Fibroblast of lung (primary cell): ENCODE measurements around the gene SFTPB. TPM values are rescaled to one million over a fixed set of nuclear protein-coding genes. Genes with fewer than 3 reads are reported as not detected.

Experiments used
- DNase-seq, 2 donors: peaks; one replicate each; pipeline versions ENCODE4 v3.0.0 to v3.0.0-alpha.2; 2010; ENCODE audit warnings: low read depth in 2 of 2
- H2AFZ ChIP-seq: 2 replicates; pipeline ENCODE4 v1.5.1; 2012; ENCODE audit warnings: low read length, control low read depth, inconsistent platforms
- H3K27ac ChIP-seq: 2 replicates; pipeline ENCODE4 v1.5.1; 2011; ENCODE audit warnings: low read length, control low read depth; ENCODE audit not compliant: insufficient read depth
- H3K27me3 ChIP-seq: 2 replicates; pipeline ENCODE4 v1.5.1; 2011; ENCODE audit warnings: mild to moderate bottlenecking, low read length; ENCODE audit not compliant: control insufficient read depth, insufficient read depth
- H3K36me3 ChIP-seq: 2 replicates; pipeline ENCODE4 v1.5.1; 2011; ENCODE audit warnings: low read length; ENCODE audit not compliant: control insufficient read depth, insufficient read depth
- H3K4me1 ChIP-seq: 2 replicates; pipeline ENCODE4 v1.5.1; 2011; ENCODE audit warnings: low read length; ENCODE audit not compliant: control insufficient read depth, insufficient read depth; ENCODE audit errors: extremely low read depth
- H3K4me2 ChIP-seq: 2 replicates; pipeline ENCODE4 v1.5.1; 2011; ENCODE audit warnings: low read length, control low read depth; ENCODE audit not compliant: insufficient read depth; ENCODE audit errors: extremely low read depth
- H3K4me3 ChIP-seq, 4 experiments: fragments of 200-600 bp in 1 of 4; sonication (generic) in 1 of 4; replicated peaks in 1 of 4; 2 replicates each; pipeline ENCODE4 v1.5.1; 2011 to 2016; ENCODE audit warnings: low read length in 4 of 4, low read depth in 3 of 4, mild to moderate bottlenecking in 3 of 4, control low read depth in 2 of 4, inconsistent platforms in 1 of 4, mixed read lengths in 1 of 4; ENCODE audit not compliant: insufficient read depth in 1 of 4; ENCODE audit errors: control extremely low read depth in 1 of 4
- H3K79me2 ChIP-seq: 2 replicates; pipeline ENCODE4 v1.5.1; 2012; ENCODE audit warnings: mild to moderate bottlenecking, low read length, inconsistent platforms; ENCODE audit not compliant: control insufficient read depth, insufficient read depth
- H3K9ac ChIP-seq: 2 replicates; pipeline ENCODE4 v1.5.1; 2011; ENCODE audit warnings: mild to moderate bottlenecking, low read length, control low read depth; ENCODE audit not compliant: insufficient read depth
- H3K9me3 ChIP-seq: 2 replicates; pipeline ENCODE4 v1.5.1; 2012; ENCODE audit warnings: low read depth, low read length; ENCODE audit not compliant: control insufficient read depth, insufficient read depth
- H4K20me1 ChIP-seq: 2 replicates; pipeline ENCODE4 v1.5.1; 2011; ENCODE audit warnings: low read length; ENCODE audit not compliant: control insufficient read depth, insufficient read depth; ENCODE audit errors: extremely low read depth
- CTCF ChIP-seq, 2 donors: IDR thresholded peaks in 1 of 2; conservative IDR thresholded peaks in 1 of 2; 1 replicate in 1 of 2; 2 replicates in 1 of 2; pipeline ENCODE4 v1.5.1; 2011 to 2012; ENCODE audit warnings: low read length in 2 of 2, control low read depth in 1 of 2, inconsistent platforms in 1 of 2, low read depth in 1 of 2, mild to moderate bottlenecking in 1 of 2
- EZH2 ChIP-seq: IDR thresholded peaks from 2 replicates; pipeline ENCODE4 v1.5.1; 2012; ENCODE audit warnings: low read length, control low read depth, mild to moderate bottlenecking; ENCODE audit errors: missing control alignments
- polyA plus RNA-seq, 2 donors: library from polyadenylated mRNA; depleted of rRNA in 1 of 2; stranded (reverse) in 1 of 2; unstranded in 1 of 2; fragments of >200 nt; gene quantifications; 2 replicates each; pipeline ENCODE4 v1.2.1, GENCODE V29; 2011 to 2012; ENCODE audit warnings: missing spikeins in 1 of 2
- total RNA-seq: library from RNA; depleted of rRNA; stranded (reverse); fragments of >200 nt; gene quantifications from 2 replicates; pipeline ENCODE4 v1.2.1, GENCODE V29; 2014

The SFTPB gene
- total and polyA plus RNA-seq, 2 donors (not counting 1 experiment from before 2014, with no cell fraction given) = not detected

DNA sequence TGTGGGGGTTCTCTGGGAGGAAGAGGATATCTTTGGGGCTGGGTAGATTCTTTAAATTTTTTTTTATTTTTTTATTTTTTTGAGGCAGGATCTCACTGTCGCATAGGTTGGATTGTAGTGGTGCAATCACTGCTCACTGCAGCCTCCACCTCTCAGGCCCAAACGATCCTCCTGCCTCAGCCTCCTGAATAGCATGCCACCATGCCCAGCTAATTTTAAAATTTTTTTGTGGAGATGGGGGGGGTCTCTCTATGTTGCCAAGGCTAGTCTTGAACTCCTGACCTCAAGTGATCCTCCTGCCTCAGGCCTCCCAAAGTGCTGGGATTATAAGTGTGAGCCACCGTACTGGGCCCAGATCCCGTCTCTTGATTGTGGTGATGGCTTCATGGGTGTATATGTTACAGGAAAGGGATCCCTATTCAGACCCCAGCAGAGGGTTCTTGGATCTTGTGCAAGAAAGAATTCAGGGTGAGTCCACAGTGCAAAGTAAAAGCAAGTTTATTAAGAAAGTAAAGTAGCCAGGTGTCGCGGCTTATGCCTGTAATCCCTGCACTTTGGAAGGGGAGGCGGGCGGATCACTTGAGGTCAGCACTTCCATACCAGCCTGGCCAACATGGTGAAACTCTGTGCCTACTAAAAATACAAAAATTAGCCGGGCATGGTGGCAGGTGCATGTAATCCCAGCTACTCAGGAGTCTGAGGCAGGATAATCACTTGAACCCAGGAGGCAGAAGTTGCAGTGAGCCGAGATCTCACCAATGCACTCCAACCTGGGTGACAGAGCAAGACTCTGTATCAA, 54.1 kb downstream of the SFTPB start:
- H4K20me1 ChIP-seq = peaks cover 3% of the 10 kb centered on the region
- H3K9ac ChIP-seq = no peak overlapping the region
- H3K4me3 ChIP-seq = no peak overlapping the region
- no peak overlapping the region for H2AFZ ChIP-seq
- no peak for TF ChIP-seq EZH2
- peaks cover 15% of the 10 kb centered on the region for H3K4me1 ChIP-seq
- H3K9me3 ChIP-seq = no peaks in the 10 kb centered on the region
- no peak overlapping the region for H3K27ac ChIP-seq
- no peaks in the 10 kb centered on the region for H3K27me3 ChIP-seq
- H3K4me2 ChIP-seq = no peak overlapping the region
- H3K79me2 ChIP-seq = peaks cover 35% of the 10 kb centered on the region
- no peak for DNase-seq
- peaks cover 5% of the 10 kb centered on the region for H3K36me3 ChIP-seq

DNA sequence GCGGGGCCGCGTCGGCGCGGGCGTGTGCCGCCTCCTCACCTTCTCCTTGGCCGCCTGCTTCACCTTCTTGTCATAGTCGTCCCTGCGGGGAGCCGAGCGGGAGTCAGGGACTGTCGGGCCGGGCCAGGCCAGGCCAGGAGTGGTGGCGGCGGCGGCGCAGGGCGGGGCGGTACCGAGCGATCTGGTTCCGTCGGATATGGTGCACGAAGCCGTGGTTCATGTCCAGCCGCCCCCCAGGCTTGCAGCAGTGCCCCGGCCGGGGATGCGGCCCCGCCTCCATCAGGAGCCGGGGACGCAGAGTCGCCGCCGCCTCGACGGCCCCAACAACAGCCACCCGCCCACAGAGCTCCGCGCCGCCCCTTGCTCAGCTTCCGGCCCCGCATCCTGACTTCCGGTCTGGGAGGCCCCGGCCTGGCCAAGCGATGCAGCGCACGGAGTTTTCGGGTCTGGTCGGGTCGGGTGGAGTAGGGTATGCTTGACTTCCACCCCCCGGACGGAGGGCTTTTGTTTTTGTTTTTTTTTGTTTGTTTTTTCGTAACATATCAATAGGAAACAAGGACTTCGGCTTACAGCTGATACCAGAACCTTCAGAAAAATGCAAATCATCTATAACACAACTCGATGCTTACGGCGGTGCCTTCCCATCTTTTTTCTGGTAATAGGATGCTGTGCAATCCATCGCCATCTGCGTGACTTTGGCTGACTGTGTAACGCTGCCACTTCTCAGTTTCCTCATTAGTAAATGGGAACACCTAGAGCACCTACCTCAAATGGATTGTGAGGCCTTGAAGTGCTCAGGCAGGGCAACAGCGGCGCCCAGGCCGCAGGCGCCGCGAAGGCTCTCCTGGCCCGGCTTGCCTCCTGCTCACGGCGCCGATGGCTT, 56.1 kb downstream of the SFTPB start, which contains the start of gene C2orf68:
TSS of gene C2orf68 (minus strand) at position 362 of the 883 bp plus-strand sequence. CDS start at position 280, 82 bp downstream.
- H4K20me1 ChIP-seq = no peaks in the 10 kb centered on the region
- peaks cover 9% of the 10 kb centered on the region for H3K36me3 ChIP-seq
- H3K27me3 ChIP-seq = no peaks in the 10 kb centered on the region
- H3K4me3 ChIP-seq = peak within 1 kb of the TSS; percentile 74 to 92 (median 82)
- H3K79me2 ChIP-seq = peaks cover 18% of the 10 kb centered on the region
- peaks cover 8% of the 10 kb centered on the region for H3K4me1 ChIP-seq
- peak within 1 kb of the TSS; percentile 95 for H2AFZ ChIP-seq
- peak; percentile 85 to 88 for DNase-seq
- TF ChIP-seq EZH2 (no peak), CTCF (conservative IDR thresholded peaks at IDR 0.05 in 1 of 2, IDR thresholded peaks at IDR 0.05 in 1 of 2; ENCODE audit: low read depth in 1 of 2, low read length in 2 of 2) (no peak)
- H3K27ac ChIP-seq = peak within 1 kb of the TSS; percentile 75
- H3K9ac ChIP-seq = peak within 1 kb of the TSS; percentile 73
- H3K4me2 ChIP-seq = peak within 1 kb of the TSS; percentile 96
- H3K9me3 ChIP-seq = no peaks in the 10 kb centered on the region

GRCh38 chr2:85611217-85611704, 56.7 kb downstream of the SFTPB start:
- Histone ChIP-seq H3K79me2 (peaks cover 11% of the 10 kb centered on the region), H3K9me3 (no peaks in the 10 kb centered on the region)
- TF ChIP-seq EZH2 (no peak), CTCF (conservative IDR thresholded peaks at IDR 0.05 in 1 of 2, IDR thresholded peaks at IDR 0.05 in 1 of 2; ENCODE audit: low read depth in 1 of 2, low read length in 2 of 2) (no peak)

More at GRCh38 chr2:85611217-85611704, 56.7 kb downstream of the SFTPB start:
- Histone ChIP-seq H3K4me2 (peak overlapping the region; percentile 96), H3K4me1 (peaks cover 12% of the 10 kb centered on the region), H3K4me3 (peak overlapping the region; percentile 74 to 92 (median 82)), H3K36me3 (peaks cover 9% of the 10 kb centered on the region), H3K27me3 (no peaks in the 10 kb centered on the region), H2AFZ (peak overlapping the region; percentile 62), H3K9ac (peak overlapping the region; percentile 73), H3K27ac (peak overlapping the region; percentile 75), H4K20me1 (no peaks in the 10 kb centered on the region)
- no peak for DNase-seq

Other genes with a start within 250 kb of the SFTPB start
- gene SH2D6, start 249.5 kb downstream of the SFTPB start, total RNA-seq = 0.77 and 2.1 TPM in 2 replicates
- 0.16 and 0.29 TPM in 2 replicates for gene SH2D6, start 249.5 kb downstream of the SFTPB start, polyA plus RNA-seq
- gene MAT2A, start 129.0 kb downstream of the SFTPB start, total RNA-seq = 176 and 270 TPM in 2 replicates
- 334 and 369 TPM in 2 replicates for gene MAT2A, start 129.0 kb downstream of the SFTPB start, polyA plus RNA-seq
- gene GGCX, start 106.7 kb downstream of the SFTPB start, total RNA-seq = 28.8 and 46.1 TPM in 2 replicates
- 34.4 and 48.8 TPM in 2 replicates for gene GGCX, start 106.7 kb downstream of the SFTPB start, polyA plus RNA-seq
- 2.1 and 2.3 TPM in 2 replicates for gene VAMP8, start 90.6 kb downstream of the SFTPB start, total RNA-seq
- gene VAMP8, start 90.6 kb downstream of the SFTPB start, polyA plus RNA-seq = 17.7 and 80.6 TPM in 2 replicates
- gene VAMP5, start 83.8 kb downstream of the SFTPB start, total RNA-seq = 45.5 and 69.5 TPM in 2 replicates
- 190 and 212 TPM in 2 replicates for gene VAMP5, start 83.8 kb downstream of the SFTPB start, polyA plus RNA-seq
- gene RNF181, start 72.5 kb downstream of the SFTPB start, total RNA-seq = 187 and 247 TPM in 2 replicates
- 276 and 289 TPM in 2 replicates for gene RNF181, start 72.5 kb downstream of the SFTPB start, polyA plus RNA-seq
- 11.8 and 13.2 TPM in 2 replicates for gene TMEM150A, start 65.5 kb downstream of the SFTPB start, total RNA-seq
- 11.4 and 15.5 TPM in 2 replicates for gene TMEM150A, start 65.5 kb downstream of the SFTPB start, polyA plus RNA-seq
- gene C2orf68, start 56.1 kb downstream of the SFTPB start, total RNA-seq = 16.9 and 26.1 TPM in 2 replicates
- gene C2orf68, start 56.1 kb downstream of the SFTPB start, polyA plus RNA-seq = 11.0 and 15.4 TPM in 2 replicates
- gene USP39, start 52.0 kb downstream of the SFTPB start, total RNA-seq = 34.9 and 41.1 TPM in 2 replicates
- 53.5 and 63.5 TPM in 2 replicates for gene USP39, start 52.0 kb downstream of the SFTPB start, polyA plus RNA-seq
- gene GNLY, start 26.2 kb upstream of the SFTPB start, total RNA-seq = under 0.01 TPM in 1 of 2 replicates, not detected in the other
- not detected in 2 replicates for gene GNLY, start 26.2 kb upstream of the SFTPB start, polyA plus RNA-seq
- 19.0 and 19.2 TPM in 2 replicates for gene ATOH8, start 85.8 kb upstream of the SFTPB start, total RNA-seq
- 5.6 and 7.1 TPM in 2 replicates for gene ATOH8, start 85.8 kb upstream of the SFTPB start, polyA plus RNA-seq
- 10.3 and 10.9 TPM in 2 replicates for gene ST3GAL5, start 220.8 kb upstream of the SFTPB start, total RNA-seq
- 6.2 and 13.8 TPM in 2 replicates for gene ST3GAL5, start 220.8 kb upstream of the SFTPB start, polyA plus RNA-seq